Melanocyte of skin (primary cell): Measurements from ENCODE around the gene PREB. TPM values are rescaled to one million over a fixed set of nuclear protein-coding genes. Genes with fewer than 3 reads are reported as not detected.

ENCODE experiments used
- total RNA-seq, 2 donors: library from RNA; depleted of rRNA; stranded (reverse); fragments of >200 nt; gene quantifications; 2 replicates each; pipeline ENCODE4 v1.2.3, GENCODE V29; 2012

Gene PREB, protein sequence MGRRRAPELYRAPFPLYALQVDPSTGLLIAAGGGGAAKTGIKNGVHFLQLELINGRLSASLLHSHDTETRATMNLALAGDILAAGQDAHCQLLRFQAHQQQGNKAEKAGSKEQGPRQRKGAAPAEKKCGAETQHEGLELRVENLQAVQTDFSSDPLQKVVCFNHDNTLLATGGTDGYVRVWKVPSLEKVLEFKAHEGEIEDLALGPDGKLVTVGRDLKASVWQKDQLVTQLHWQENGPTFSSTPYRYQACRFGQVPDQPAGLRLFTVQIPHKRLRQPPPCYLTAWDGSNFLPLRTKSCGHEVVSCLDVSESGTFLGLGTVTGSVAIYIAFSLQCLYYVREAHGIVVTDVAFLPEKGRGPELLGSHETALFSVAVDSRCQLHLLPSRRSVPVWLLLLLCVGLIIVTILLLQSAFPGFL
- total RNA-seq = 10 to 100 TPM; 56.8 to 75.6 TPM

DNA sequence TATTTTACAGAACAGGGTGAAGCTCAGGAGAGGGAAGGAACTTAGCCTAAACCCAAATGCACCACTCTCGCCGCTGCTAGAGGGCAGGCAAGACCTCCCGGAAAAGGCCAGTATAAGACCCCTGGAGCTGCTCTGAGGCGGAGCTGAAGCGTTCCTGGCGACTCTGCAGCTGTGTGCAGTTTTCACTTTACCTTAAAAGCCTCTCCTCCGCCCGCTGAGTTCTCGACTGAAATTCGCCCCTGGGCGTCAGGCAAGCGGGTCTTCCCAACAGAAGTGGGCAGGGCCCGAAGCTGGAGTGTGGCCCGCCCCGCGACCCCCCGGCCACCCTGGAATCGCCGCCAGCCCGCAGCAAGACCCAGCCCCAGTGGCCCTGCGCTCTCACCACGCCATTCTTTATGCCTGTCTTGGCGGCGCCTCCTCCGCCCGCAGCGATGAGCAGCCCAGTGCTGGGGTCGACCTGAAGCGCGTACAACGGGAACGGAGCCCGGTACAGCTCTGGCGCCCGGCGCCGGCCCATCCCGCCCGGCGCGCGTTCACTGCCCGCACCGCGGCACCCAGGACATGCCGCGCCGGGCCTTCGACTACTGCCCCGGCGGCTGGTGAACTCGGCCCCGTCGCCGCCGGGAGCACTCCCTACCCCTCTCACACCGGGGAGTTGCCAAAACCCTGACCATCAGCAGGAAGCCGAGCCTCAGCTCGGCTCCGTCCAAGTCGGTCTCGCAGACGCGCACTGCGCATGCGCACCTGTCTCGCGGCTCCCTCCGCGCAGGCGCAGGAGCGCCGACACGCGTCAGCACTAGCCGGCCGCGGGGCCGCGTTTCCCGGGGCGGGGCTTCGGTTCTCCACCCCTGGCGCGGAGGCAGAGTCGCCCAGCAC is at the start of gene PREB:
Gene PREB (minus strand): TSS at position 732 of the 876 bp plus-strand sequence. CDS start 215 bp downstream, at position 517.

DNA sequence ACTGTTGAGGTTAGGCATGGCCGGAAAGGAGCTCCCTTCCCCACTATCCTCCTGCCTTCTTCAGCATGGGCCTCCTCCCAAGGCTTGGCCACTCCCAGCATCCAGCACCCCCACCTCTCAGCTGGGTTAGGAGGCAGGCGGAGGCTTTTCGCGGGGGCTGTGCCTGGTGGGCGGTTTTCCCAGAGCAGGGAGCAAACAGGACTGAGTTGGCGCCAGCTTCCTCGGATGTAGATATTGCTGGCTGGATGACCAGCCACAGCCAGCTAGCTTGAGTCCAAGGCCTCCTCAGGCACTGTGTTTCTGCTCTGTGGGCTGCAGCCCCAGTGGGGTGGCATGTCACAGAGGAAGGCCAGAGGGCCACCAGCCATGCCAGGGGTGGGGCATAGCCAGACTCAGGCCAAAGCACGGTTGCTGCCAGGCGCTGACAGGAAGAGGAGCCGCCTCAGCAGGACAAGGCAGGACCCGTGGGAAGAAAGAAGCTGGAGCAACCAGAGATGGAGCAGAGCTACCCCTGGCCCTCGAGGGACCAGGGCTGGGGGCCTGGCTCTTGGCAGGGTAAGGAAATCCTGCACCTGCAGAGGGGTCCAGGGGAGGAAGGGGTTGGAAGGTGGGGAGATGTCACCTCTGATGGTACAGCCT is 14.5 kb upstream of the PREB start, which contains the start of gene TCF23:
Gene TCF23 (plus strand): TSS at position 204 of the 639 bp plus-strand sequence. CDS start 130 bp downstream, at position 334.

DNA sequence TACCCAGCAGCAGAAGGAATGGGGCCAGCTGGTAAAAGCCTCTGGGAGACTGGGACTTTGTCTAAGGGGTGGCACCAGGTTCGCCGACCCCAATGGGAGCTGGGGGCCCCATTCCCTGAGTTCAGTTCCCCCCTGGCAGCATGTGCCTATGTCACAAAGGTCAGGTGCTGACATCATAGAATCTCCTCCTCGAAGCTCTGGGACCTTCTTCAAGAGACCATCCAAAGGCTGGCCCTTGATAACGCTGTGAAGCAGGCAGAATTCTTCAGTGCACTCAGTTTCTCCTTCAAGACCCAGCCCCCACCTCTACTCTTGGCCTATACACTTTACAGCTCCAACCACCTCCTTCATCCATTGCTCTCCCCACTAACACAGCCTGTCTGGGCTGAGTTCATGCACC is 4.9 kb upstream of the PREB start, which contains the start of gene PRR30:
Gene PRR30 (minus strand): TSS at position 101 of the 400 bp plus-strand sequence. CDS start 1,081 bp downstream, outside the sequence.

DNA sequence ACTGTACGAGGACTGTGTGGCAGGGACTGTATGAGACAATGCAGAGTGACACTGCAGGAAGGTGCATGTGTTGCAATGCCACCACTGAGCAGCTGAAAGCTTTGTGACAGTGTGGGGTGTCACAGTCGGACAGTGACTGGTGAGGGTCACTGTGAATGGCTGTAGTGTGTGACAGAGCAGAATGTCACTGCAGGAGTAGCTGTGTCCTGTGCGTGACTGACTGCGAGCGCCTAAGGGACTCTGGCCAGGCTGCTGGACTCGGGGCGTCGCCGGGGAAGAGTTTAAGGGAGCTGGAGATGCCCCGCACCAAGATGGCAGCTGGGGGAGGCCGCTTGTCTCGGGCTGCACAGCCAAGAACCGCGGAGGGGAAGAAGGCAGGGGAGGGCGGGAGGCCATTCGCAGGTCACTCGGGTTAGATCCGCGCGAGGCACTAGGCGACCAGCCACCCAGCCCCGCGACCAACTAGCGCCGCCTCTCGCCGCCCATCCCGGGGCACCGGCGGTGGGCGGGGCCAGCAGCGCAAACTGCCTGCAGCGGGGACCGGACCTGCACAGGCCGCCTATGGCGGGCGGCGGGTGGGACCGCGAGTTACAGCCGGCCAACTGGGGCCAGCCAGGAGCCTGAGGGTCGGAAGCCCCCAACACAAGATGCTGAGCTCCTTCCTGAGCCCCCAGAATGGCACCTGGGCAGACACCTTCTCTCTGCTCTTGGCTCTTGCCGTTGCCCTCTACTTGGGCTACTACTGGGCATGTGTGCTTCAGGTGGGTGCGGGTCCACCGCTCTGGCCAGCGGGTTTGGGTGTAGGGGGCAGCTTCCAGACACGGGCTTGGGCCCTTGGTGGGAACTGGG is 10.9 kb downstream of the PREB start, which contains the start of gene ABHD1:
Gene ABHD1 (plus strand): TSS at position 514 of the 849 bp plus-strand sequence. CDS start 134 bp downstream, at position 648.

DNA sequence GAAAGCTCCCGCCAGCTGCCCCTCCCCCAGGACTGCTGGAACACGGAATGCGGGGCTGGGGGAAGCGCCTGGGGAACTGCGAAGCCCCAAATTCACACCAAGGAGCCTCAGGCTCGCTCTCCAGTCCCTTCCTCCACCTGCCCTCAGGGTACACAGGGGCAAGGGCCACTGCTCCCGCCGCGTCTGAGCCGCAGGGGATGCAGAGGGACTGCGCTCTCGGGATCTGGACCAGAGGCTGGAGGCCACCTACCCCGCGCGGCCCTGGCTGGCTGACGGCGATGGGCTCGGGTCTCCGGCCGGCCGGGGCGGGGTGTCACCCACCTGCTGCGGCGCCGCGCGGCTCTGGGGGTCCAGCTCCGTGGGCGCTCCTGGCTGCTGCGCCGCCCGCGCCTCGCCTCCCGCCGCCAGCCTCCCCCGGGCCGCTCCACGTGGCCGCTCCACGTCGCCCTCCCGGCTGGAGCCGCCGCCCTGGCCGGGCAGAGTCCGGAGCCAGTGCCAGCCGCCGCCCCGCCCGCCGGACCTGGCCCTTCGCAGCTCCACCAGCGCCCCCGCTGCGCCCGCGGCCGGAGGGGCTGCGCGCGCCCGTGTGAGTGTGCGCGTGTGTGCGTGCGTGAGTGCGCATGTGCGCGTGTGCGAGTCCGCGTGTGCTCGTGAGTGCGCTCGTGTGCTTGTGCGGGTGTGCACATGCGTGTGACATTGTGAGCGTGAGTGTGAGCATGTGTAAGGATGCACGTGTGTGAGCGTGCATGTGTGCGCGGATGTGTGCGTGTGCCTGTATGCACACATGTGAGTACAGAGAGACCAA is 15.7 kb downstream of the PREB start, which contains the start of gene CGREF1:
Gene CGREF1 (minus strand): TSS at position 604 of the 805 bp plus-strand sequence. CDS start 14,762 bp downstream, outside the sequence.

DNA sequence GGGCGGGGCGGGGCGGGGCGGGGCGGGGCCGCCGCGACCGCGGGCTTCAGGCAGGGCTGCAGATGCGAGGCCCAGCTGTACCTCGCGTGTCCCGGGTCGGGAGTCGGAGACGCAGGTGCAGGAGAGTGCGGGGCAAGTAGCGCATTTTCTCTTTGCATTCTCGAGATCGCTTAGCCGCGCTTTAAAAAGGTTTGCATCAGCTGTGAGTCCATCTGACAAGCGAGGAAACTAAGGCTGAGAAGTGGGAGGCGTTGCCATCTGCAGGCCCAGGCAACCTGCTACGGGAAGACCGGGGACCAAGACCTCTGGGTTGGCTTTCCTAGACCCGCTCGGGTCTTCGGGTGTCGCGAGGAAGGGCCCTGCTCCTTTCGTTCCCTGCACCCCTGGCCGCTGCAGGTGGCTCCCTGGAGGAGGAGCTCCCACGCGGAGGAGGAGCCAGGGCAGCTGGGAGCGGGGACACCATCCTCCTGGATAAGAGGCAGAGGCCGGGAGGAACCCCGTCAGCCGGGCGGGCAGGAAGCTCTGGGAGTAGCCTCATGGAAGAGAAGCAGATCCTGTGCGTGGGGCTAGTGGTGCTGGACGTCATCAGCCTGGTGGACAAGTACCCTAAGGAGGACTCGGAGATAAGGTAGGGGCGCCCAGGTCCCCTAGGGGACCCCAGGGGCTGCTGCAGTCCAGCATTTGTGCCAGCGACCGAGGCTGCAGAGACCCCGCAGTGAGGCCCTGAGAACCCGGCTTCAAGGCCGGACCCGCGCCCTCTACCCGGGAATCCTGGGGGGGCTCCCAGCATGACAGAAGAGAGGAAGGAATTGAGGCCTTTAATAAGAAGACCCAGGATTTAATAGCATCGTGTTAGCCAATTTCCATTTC is 47.5 kb downstream of the PREB start, which contains the start of gene KHK:
Gene KHK (plus strand): TSS at position 49 of the 870 bp plus-strand sequence. CDS start 488 bp downstream, at position 537.

Other genes starting within 250 kb of the PREB start
- 1 to 10 TPM; 4.0 to 5.2 TPM for gene MAPRE3, start 164.0 kb downstream of the PREB start, total RNA-seq
- 10 to 100 TPM; 43.7 to 47.6 TPM for gene TMEM214, start 101.7 kb downstream of the PREB start, total RNA-seq
- gene AGBL5, start 83.0 kb downstream of the PREB start, total RNA-seq = 10 to 100 TPM; 13.8 to 15.7 TPM
- gene OST4, start 63.0 kb downstream of the PREB start, total RNA-seq = 100 to 1,000 TPM; 137 to 193 TPM
- 1 to 10 TPM; 4.8 to 8.0 TPM for gene EMILIN1, start 56.0 kb downstream of the PREB start, total RNA-seq
- 1 to 10 TPM; 2.8 to 3.7 TPM for gene KHK, start 47.9 kb downstream of the PREB start, total RNA-seq
- 1 to 10 TPM; 4.7 to 6.2 TPM for gene CGREF1, start 15.5 kb downstream of the PREB start, total RNA-seq
- gene ABHD1, start 10.8 kb downstream of the PREB start, total RNA-seq = under 1 TPM in 1 of 2 donors, not detected in 1; under 0.01 TPM
- not detected for gene PRR30, start 4.8 kb upstream of the PREB start, total RNA-seq
- not detected for gene TCF23, start 14.4 kb upstream of the PREB start, total RNA-seq
- 100 to 1,000 TPM; 150 to 212 TPM for gene ATRAID, start 77.4 kb upstream of the PREB start, total RNA-seq
- 10 to 100 TPM; 35.8 to 87.9 TPM for gene SLC5A6, start 77.6 kb upstream of the PREB start, total RNA-seq
- gene CAD, start 82.7 kb upstream of the PREB start, total RNA-seq = 10 to 100 TPM; 23.7 to 41.3 TPM
- under 1 TPM in 1 of 2 donors, not detected in 1; 0.34 TPM for gene SLC30A3, start 128.4 kb upstream of the PREB start, total RNA-seq
- not detected for gene DNAJC5G, start 140.8 kb upstream of the PREB start, total RNA-seq
- gene TRIM54, start 147.8 kb upstream of the PREB start, total RNA-seq = not detected
- gene UCN, start 173.8 kb upstream of the PREB start, total RNA-seq = 1 to 10 TPM in 1 of 2 donors, under 1 TPM in 1; 0.67 to 2.1 TPM
- gene MPV17, start 188.5 kb upstream of the PREB start, total RNA-seq = 100 to 1,000 TPM in 1 of 2 donors, 10 to 100 TPM in 1; 88.2 to 118 TPM
- 10 to 100 TPM; 45.1 to 57.6 TPM for gene GTF3C2, start 222.1 kb upstream of the PREB start, total RNA-seq
- gene EIF2B4, start 235.7 kb upstream of the PREB start, total RNA-seq = 10 to 100 TPM; 25.5 to 28.6 TPM
- 100 to 1,000 TPM; 109 to 136 TPM for gene SNX17, start 236.0 kb upstream of the PREB start, total RNA-seq
- gene ZNF513, start 246.1 kb upstream of the PREB start, total RNA-seq = 1 to 10 TPM; 6.9 to 9.0 TPM